CD1c-positive myeloid dendritic cell (primary cell): ENCODE data around the gene NBEAL1.
"Not testable (repeated sequence)": the region's sequence is repeated elsewhere in the genome, so short reads cannot be mapped to it uniquely, and the experiment has no call there.

Experiments
- DNase-seq: peaks from one replicate; pipeline ENCODE4 v3.0.0-alpha.2; 2016; ENCODE audit errors: extremely low spot score

NBEAL1 gene

GRCh38 chr2:203014456-203015199, at the start of gene NBEAL1:
Gene NBEAL1, plus strand, starts transcription at chr2:203014875. Its CDS starts 1,510 bp downstream, at chr2:203016385.
- DNase-seq: peak; percentile 99

GRCh38 chr2:202965810-202966460, 48.7 kb upstream of the NBEAL1 start:
- peak; percentile 49 for DNase-seq

- not testable (repeated sequence) for DNase-seq
These were observed 45.3 kb upstream of the NBEAL1 start for GRCh38 chr2:202969404-202969803.

- no peak for DNase-seq
These were observed 37.9 kb upstream of the NBEAL1 start for GRCh38 chr2:202976809-202977208.

- no peak for DNase-seq
These were observed 31.7 kb upstream of the NBEAL1 start for GRCh38 chr2:202982779-202983491.

GRCh38 chr2:202989749-202990148, 24.9 kb upstream of the NBEAL1 start:
- no peak for DNase-seq

- DNase-seq: no peak
These were observed 24.2 kb upstream of the NBEAL1 start for GRCh38 chr2:202990501-202990900.

- peak; percentile 82 for DNase-seq
These were observed 17.6 kb upstream of the NBEAL1 start for GRCh38 chr2:202997113-202997512.

GRCh38 chr2:203002054-203002821, 12.4 kb upstream of the NBEAL1 start:
- DNase-seq: no peak

GRCh38 chr2:203003716-203004115, 11.0 kb upstream of the NBEAL1 start:
- no peak for DNase-seq

- DNase-seq: no peak
These were observed 2.0 kb downstream of the NBEAL1 start for GRCh38 chr2:203016716-203017115.

- DNase-seq: no peak
These were observed 3.5 kb downstream of the NBEAL1 start for GRCh38 chr2:203018181-203018580.

- DNase-seq: no peak
These were observed 4.5 kb downstream of the NBEAL1 start for GRCh38 chr2:203019142-203019541.

GRCh38 chr2:203021991-203022390, 7.3 kb downstream of the NBEAL1 start:
- no peak for DNase-seq

- no peak for DNase-seq
These were observed 8.1 kb downstream of the NBEAL1 start for GRCh38 chr2:203022751-203023150.

GRCh38 chr2:203025592-203025991, 10.9 kb downstream of the NBEAL1 start:
- DNase-seq: no peak

GRCh38 chr2:203030545-203030944, 15.9 kb downstream of the NBEAL1 start:
- DNase-seq: no peak

GRCh38 chr2:203030991-203031390, 16.3 kb downstream of the NBEAL1 start:
- DNase-seq: no peak

GRCh38 chr2:203033395-203033794, 18.7 kb downstream of the NBEAL1 start:
- peak; percentile 21 for DNase-seq

GRCh38 chr2:203035879-203036470, 21.3 kb downstream of the NBEAL1 start:
- DNase-seq: no peak

- DNase-seq: no peak
These were observed 22.4 kb downstream of the NBEAL1 start for GRCh38 chr2:203037026-203037425.

GRCh38 chr2:203038586-203038985, 23.9 kb downstream of the NBEAL1 start:
- no peak for DNase-seq
